HG03521 (cell line): ENCODE measurements around the gene GREB1L.

ENCODE experiments used
- ATAC-seq: cut with Tn5 transposase; IDR thresholded peaks from one replicate; pipeline ENCODE4 v1.9.1; 2021; ENCODE audit warnings: mild to moderate bottlenecking, moderate library complexity; ENCODE audit not compliant: unreplicated experiment

Gene GREB1L

GRCh38 chr18:21548647-21549046, 306.6 kb downstream of the GREB1L start:
- no peak for ATAC-seq

GRCh38 chr18:21550510-21550970, 308.5 kb downstream of the GREB1L start:
- ATAC-seq = no peak

DNA sequence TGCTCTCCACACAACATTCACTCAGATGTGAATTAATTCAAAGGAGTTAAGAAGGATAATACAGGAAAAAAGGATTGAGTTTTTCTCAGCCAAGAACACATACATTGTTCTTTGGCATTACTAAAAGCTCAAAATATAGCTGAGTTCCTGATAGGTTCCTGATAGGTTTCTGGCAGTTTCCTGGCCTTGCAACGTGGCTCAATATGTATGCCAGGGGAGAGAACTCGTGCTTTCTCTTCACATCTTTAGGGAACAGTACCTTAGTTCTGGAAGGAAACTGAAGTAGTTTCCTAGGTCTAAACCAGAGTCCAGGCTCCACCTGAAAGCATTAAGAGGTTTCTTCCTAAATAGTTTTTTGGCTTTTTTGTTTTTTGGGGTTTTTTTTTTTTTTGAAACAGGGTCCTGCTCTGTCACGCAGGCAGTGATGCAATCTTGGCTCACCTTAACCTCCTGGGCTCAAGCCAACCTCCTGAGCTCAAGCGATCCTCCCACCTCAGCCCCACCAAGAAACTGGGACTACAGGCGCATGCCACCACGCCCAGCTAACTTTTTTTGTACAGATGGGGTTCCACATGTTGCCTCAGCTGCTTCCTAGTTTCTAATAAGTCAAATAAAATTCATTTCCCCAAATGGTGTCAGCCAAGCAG, 315.7 kb downstream of the GREB1L start:
- ATAC-seq = no peak

DNA sequence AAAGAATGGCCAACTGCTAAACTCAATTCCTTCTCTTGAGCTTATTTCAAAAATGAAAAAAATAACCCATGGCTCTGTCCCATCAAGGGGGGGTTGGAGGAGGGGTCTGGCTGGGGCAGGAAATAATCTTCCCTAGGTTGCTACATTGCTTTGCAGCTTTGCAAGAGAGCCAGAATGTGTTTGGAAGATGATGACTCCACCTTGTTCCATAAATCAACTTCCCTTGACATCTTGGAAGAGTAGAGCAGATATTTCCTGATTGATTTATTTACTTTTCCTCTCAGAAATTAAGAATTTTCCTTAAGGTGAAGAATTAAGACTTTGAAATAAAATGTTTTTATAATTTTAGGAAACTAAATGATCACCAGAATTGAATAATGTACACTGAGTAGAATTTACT, 317.2 kb downstream of the GREB1L start:
- no peak for ATAC-seq

GRCh38 chr18:21571772-21572171, 329.7 kb downstream of the GREB1L start:
- no peak for ATAC-seq
